ENCODE results near the gene ZBTB40.

ZBTB40 gene

GRCh38 chr1:22507587-22507986 is 55.9 kb downstream of the ZBTB40 start:
- DNase-seq (ENCODE audit: low spot score) = no peak

DNA sequence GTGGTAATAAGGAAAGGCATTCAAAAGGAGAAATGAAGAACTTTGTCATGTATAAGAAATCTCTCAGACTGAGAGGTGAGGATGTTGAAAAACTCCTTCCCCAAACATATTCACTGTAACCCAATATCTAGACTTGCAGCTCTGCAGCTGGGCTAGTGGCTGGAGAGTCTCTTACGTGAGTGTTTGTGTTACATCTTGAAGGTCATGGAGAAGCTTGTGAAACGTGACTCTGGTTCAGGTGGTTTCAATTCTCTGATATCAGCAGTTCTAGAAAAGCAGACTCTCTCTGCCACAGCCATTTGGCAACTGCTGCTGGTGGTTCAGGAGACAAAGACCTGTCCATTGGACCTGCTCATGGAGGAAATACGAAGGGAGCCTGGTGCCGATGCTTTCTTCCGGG is 56.7 kb downstream of the ZBTB40 start:
- no peak for DNase-seq (ENCODE audit: low spot score)

DNA sequence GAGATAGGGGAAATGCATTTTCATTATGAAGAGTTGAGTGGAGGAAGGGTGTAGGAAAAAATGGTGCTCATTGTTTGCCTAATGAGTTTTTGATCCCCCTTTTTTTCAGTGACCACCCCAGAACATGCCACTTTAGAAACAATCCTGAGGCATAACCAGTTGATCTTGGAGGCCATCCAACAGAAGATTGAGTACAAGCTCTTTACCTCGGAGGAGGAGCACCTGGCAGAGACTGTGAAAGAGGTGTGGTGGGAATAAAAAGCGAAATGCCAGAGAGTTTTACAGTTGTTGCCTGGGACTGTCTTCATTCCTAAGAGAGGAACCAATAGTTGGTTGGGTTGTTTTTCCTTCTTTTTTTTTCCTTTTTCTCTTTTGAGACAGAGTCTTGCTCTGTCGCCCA is 57.3 kb downstream of the ZBTB40 start:
- no peak for DNase-seq (ENCODE audit: low spot score)

DNA sequence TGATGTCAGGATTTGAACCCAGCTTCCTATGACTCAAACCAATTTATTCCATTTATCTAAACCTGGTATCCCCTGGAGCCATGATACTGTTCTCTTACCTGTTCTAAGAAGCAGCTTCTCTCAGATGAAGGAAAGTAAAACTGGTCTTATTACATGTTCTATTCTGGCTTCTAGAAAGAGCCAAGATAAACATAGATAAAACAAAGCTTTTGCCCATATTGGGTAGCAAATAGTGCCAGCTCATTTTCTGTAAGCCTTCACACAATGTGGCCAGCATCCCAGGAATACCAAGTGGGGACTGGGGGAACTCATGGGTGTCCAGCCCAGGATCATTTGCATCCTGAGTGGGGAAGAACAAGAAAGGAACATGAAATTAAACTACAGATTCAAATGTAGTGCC is 58.2 kb downstream of the ZBTB40 start:
- DNase-seq (ENCODE audit: low spot score) = no peak

GRCh38 chr1:22512873-22513272 is 61.2 kb downstream of the ZBTB40 start:
- DNase-seq (ENCODE audit: low spot score) = no peak

DNA sequence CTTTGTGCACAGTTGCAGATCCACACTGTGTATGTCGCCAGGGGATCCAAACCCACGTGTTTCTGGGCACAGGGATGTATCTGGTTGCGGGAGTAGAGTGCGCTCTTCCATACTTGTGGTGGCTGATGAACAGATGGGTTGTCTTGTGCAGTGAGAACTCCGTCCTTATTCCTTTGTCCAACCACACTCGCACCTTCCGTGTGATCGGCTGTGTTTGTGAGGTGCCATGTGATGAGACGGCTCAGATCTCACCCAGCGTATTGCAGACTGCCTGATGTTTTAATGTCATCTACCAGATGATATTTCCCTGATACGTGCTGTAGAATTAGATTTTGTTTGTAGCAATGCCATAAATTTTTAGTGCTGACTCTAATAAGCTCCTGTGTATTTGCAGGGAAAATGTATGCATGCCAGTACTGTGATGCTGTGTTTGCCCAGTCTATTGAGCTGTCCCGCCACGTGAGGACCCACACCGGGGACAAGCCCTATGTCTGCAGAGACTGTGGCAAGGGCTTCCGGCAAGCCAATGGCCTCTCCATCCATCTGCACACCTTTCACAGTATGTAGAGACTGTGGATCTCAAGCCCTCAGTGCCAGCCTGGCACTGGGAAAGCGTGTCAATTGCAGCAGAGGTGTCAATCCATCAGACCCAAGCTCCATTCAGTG is 65.4 kb downstream of the ZBTB40 start:
- no peak for DNase-seq (ENCODE audit: low spot score)

DNA sequence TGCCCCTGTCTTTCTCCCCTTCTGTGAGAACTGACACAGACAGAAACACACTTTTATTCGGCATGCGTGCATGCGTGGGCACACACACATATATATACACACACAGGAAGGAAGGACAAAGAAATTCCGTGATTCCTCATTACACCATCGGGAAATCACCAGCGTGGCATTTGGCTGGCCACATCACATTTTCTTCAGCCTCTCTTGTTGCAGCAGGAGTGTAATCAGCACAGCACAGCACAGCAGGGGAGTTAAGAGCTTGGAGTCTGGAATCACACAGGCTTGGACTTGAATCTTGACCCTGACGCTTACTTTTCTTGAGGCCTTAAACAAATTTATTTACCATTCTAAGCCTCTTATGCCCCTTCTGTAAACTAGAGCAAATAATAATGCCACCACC is 66.3 kb downstream of the ZBTB40 start:
- no peak for DNase-seq (ENCODE audit: low spot score)

- DNase-seq (ENCODE audit: low spot score) = no peak
Measured at GRCh38 chr1:22518379-22518778, 66.7 kb downstream of the ZBTB40 start.

GRCh38 chr1:22520871-22521270 is 69.2 kb downstream of the ZBTB40 start:
- DNase-seq (ENCODE audit: low spot score) = no peak

GRCh38 chr1:22521692-22522091 is 70.0 kb downstream of the ZBTB40 start:
- DNase-seq (ENCODE audit: low spot score) = no peak

GRCh38 chr1:22522221-22522743 is 70.6 kb downstream of the ZBTB40 start:
- DNase-seq (ENCODE audit: low spot score) = no peak

- no peak for DNase-seq (ENCODE audit: low spot score)
Measured at GRCh38 chr1:22524481-22524880, 72.8 kb downstream of the ZBTB40 start.

GRCh38 chr1:22525211-22525610 is 73.6 kb downstream of the ZBTB40 start:
- no peak for DNase-seq (ENCODE audit: low spot score)

DNA sequence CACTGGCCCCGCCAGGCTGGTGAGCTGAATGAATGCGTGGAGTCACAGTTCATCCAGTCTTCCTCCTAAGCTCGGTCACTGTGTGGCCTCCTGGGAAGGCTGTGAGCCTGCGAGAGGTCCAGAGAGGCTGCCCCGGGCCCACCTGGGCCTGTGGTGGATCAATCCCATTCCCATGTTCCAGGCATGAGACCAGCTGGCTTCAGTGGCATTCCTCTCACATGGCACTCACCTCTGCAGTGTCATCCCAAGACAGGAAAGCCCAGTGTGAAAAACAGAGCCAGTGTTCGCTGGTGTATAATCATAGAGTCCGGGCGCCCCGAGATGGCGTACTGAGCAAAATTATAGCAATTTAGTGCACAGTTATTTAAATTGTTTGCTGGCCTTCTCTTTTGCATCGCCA is 74.0 kb downstream of the ZBTB40 start:
- DNase-seq (ENCODE audit: low spot score) = no peak

DNA sequence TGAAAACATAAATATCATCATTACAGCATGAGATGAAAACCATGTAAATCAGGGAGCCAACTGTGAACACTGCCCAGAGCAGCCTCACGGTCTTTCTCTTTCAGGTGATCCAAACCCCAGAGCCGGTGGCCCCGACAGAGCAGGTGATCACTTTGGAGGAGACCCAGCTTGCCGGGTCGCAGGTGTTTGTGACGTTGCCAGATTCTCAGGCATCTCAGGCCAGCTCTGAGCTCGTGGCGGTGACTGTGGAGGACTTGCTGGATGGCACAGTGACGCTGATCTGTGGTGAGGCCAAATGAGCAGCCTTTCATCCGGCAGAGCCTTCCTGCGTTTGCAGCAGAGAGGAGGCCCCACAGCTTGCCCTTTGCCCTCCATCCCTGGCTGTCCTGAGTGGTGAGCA is 74.4 kb downstream of the ZBTB40 start:
- no peak for DNase-seq (ENCODE audit: low spot score)

- DNase-seq (ENCODE audit: low spot score) = no peak
Measured at GRCh38 chr1:22526677-22527076, 75.0 kb downstream of the ZBTB40 start.

DNA sequence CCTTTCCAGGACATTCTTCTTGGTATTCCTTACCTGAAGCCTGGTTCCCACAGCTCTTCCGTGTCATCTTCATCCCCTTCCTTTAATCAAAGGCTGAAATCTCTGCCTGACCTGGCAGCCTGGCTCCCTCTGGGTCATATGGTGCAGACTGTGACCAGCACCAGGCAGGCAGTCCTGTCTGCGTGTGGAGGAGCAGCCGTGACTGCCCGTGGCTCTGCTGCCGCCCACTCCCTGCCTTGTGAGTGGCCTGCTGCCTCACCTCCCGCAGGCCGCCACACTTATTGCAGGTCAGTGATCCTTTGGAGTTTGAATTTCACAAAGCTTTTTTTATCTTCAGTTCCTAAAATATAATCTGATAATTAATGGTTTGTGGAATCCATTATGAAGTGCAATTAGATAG is 75.5 kb downstream of the ZBTB40 start:
- DNase-seq (ENCODE audit: low spot score) = no peak

GRCh38 chr1:22527555-22528296 is 76.1 kb downstream of the ZBTB40 start:
- DNase-seq (ENCODE audit: low spot score) = no peak

DNA sequence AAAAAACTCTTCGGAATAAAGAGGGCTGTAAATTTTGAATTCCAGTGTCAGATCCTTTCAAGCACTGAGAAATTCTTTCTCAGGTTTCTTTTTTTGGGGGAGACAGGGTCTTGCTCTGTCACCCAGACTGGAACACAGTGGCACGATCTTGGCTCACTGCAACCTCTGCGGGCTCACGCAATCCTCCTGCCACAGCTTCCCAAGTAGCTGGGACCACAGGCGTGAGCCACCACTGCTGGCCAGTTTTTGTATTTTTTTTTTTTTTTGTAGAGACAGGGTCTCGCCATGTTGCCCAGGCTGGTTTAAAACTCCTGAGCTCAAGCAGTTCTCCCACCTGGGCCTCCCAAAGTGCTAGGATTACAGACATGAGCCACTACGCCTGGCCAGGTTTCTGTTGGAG is 76.8 kb downstream of the ZBTB40 start:
- no peak for DNase-seq (ENCODE audit: low spot score)

GRCh38 chr1:22529901-22530621 is 78.4 kb downstream of the ZBTB40 start:
- no peak for DNase-seq (ENCODE audit: low spot score)

GRCh38 chr1:22530715-22531114 is 79.1 kb downstream of the ZBTB40 start:
- DNase-seq (ENCODE audit: low spot score) = no peak

GRCh38 chr1:22531251-22531650 is 79.6 kb downstream of the ZBTB40 start:
- DNase-seq (ENCODE audit: low spot score) = no peak
